ENCODE measurements around the gene TP53AIP1. TPM values are rescaled to one million over a fixed set of nuclear protein-coding genes. Genes with fewer than 3 reads are reported as not detected.

TP53AIP1 gene
- total and polyA plus RNA-seq, 9 of the 15 experiments (the other 6 are each of a cell fraction or from before 2014, with no cell fraction given) = not detected

GRCh38 chr11:128890543-128891368 is 51.9 kb downstream of the TP53AIP1 start, which contains the start of gene KCNJ5:
TSS of gene KCNJ5 (plus strand) at chr11:128891356. CDS start at chr11:128911274, 19,918 bp downstream.
- DNase-seq (ENCODE audit: extremely low read depth in 1 of 4, low spot score in 3 of 4) = no peak
- CTCF ChIA-PET (ENCODE audit: low intra/inter-chr PET ratio) = no interaction called here
- H3K9ac ChIP-seq (ENCODE audit: insufficient read depth in 1 of 2, low read depth in 2 of 2, low read length in 2 of 2) = no peak within 1 kb of the TSS
- no peak for TF ChIP-seq NFIX (CRISPR knock-in tag; IDR thresholded peaks at IDR 0.05; ENCODE audit: low read depth)
- TF ChIP-seq TFAM (CRISPR knock-in tag; conservative IDR thresholded peaks at IDR 0.05) = no peak
- TF ChIP-seq BDP1 (IDR thresholded peaks at IDR 0.05; ENCODE audit: insufficient read depth, insufficient read length) = no peak
- no peak for TF ChIP-seq CSDE1 (IDR thresholded peaks at IDR 0.05)
- TF ChIP-seq SRF (CRISPR knock-in tag; IDR thresholded peaks at IDR 0.05) = no peak
- TF ChIP-seq NFRKB (IDR thresholded peaks at IDR 0.05; ENCODE audit: low read depth) = no peak
- TF ChIP-seq MAFG (tag; conservative IDR thresholded peaks at IDR 0.05) = no peak
- TF ChIP-seq ZNF384 (IDR thresholded peaks at IDR 0.05; ENCODE audit: low read depth, low read length) = no peak
- TF ChIP-seq, protein P1, sequence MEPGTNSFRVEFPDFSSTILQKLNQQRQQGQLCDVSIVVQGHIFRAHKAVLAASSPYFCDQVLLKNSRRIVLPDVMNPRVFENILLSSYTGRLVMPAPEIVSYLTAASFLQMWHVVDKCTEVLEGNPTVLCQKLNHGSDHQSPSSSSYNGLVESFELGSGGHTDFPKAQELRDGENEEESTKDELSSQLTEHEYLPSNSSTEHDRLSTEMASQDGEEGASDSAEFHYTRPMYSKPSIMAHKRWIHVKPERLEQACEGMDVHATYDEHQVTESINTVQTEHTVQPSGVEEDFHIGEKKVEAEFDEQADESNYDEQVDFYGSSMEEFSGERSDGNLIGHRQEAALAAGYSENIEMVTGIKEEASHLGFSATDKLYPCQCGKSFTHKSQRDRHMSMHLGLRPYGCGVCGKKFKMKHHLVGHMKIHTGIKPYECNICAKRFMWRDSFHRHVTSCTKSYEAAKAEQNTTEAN (CRISPR knock-in tag; IDR thresholded peaks at IDR 0.05) = no peak
- TF ChIP-seq, protein P2, sequence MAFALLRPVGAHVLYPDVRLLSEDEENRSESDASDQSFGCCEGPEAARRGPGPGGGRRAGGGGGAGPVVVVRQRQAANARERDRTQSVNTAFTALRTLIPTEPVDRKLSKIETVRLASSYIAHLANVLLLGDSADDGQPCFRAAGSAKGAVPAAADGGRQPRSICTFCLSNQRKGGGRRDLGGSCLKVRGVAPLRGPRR (CRISPR knock-in tag; IDR thresholded peaks at IDR 0.05) = no peak
- no peak for TF ChIP-seq ZNF347 (CRISPR knock-in tag; IDR thresholded peaks at IDR 0.05; ENCODE audit: low read depth)
- TF ChIP-seq ZKSCAN8 (CRISPR knock-in tag; IDR thresholded peaks at IDR 0.05) = no peak
- no peak for TF ChIP-seq U2AF2 (optimal IDR thresholded peaks at IDR 0.05; ENCODE audit: low read depth, low read length)
- TF ChIP-seq, protein P3, sequence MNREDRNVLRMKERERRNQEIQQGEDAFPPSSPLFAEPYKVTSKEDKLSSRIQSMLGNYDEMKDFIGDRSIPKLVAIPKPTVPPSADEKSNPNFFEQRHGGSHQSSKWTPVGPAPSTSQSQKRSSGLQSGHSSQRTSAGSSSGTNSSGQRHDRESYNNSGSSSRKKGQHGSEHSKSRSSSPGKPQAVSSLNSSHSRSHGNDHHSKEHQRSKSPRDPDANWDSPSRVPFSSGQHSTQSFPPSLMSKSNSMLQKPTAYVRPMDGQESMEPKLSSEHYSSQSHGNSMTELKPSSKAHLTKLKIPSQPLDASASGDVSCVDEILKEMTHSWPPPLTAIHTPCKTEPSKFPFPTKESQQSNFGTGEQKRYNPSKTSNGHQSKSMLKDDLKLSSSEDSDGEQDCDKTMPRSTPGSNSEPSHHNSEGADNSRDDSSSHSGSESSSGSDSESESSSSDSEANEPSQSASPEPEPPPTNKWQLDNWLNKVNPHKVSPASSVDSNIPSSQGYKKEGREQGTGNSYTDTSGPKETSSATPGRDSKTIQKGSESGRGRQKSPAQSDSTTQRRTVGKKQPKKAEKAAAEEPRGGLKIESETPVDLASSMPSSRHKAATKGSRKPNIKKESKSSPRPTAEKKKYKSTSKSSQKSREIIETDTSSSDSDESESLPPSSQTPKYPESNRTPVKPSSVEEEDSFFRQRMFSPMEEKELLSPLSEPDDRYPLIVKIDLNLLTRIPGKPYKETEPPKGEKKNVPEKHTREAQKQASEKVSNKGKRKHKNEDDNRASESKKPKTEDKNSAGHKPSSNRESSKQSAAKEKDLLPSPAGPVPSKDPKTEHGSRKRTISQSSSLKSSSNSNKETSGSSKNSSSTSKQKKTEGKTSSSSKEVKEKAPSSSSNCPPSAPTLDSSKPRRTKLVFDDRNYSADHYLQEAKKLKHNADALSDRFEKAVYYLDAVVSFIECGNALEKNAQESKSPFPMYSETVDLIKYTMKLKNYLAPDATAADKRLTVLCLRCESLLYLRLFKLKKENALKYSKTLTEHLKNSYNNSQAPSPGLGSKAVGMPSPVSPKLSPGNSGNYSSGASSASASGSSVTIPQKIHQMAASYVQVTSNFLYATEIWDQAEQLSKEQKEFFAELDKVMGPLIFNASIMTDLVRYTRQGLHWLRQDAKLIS (CRISPR knock-in tag; IDR thresholded peaks at IDR 0.05) = no peak

More at GRCh38 chr11:128890543-128891368, 51.9 kb downstream of the TP53AIP1 start, which contains the start of gene KCNJ5:
- FAIRE-seq = no peak
- no peak for ATAC-seq
- POLR2A ChIA-PET = no interaction called here
- H3K27ac ChIP-seq (ENCODE audit: extremely low read depth, low read depth, low read length) = no peak within 1 kb of the TSS
- H3K27me3 ChIP-seq (ENCODE audit: control insufficient read depth in 2 of 2, insufficient read depth in 2 of 2, low read length in 2 of 2) = peaks cover 0 to 20% of the 10 kb centered on the region in 2 experiments; a peak in 3 of 5 replicates
- H2AFZ ChIP-seq (ENCODE audit: low read depth, low read length) = no peak within 1 kb of the TSS
- H3K4me2 ChIP-seq (ENCODE audit: insufficient read depth, low read length) = no peak within 1 kb of the TSS
- intact Hi-C loops (cut with micrococcal nuclease) (no loop called here), in situ Hi-C loops (cut with MboI) (loop anchor here (25.0 kb wide), 1 partner anchor 422 kb away; no protein-coding TSS in a partner anchor)
- H4K20me1 ChIP-seq (replicated peaks; ENCODE audit: control insufficient read depth, insufficient read depth, low read length) = no peaks in the 10 kb centered on the region
- H3K4me3 ChIP-seq = no peak within 1 kb of the TSS
- BruUV-seq (replicated peaks) = no TSS peak
- H3K79me2 ChIP-seq (ENCODE audit: control insufficient read depth, insufficient read depth, low read length) = no peaks in the 10 kb centered on the region
- peaks cover 0 to 5% of the 10 kb centered on the region in 2 experiments; a peak in 2 of 5 replicates for H3K4me1 ChIP-seq (replicated peaks in 1 of 2; ENCODE audit: control insufficient read depth in 2 of 2, insufficient read depth in 2 of 2, low read length in 2 of 2)
- WGBS (ENCODE audit: insufficient coverage, low coverage, missing lambda C conversion rate) = 19% methylated on average over 37 of the region's 85 CpGs
- no peaks in the 10 kb centered on the region for H3K9me3 ChIP-seq (replicated peaks; ENCODE audit: control insufficient read depth, insufficient read depth, low read depth, low read length)
- H3K36me3 ChIP-seq (ENCODE audit: control insufficient read depth, insufficient read depth, low read length) = no peaks in the 10 kb centered on the region
- no peaks in the 10 kb centered on the region for H3K9me1 ChIP-seq (ENCODE audit: control insufficient read depth, insufficient read depth, low read length)

All from K562 (cell line).